GM12864 (cell line): ENCODE measurements around the gene B3GALNT2.
"Not testable (repeated sequence)": the region's sequence is repeated elsewhere in the genome, so short reads cannot be mapped to it uniquely, and the experiment has no call there.

Experiments used
- DNase-seq: peaks from one replicate; pipeline ENCODE4 v3.0.0-alpha.2; 2011; ENCODE audit warnings: low read depth
- H3K4me3 ChIP-seq: 2 replicates; pipeline ENCODE4 v1.5.1; 2011; ENCODE audit warnings: mild to moderate bottlenecking, low read depth, low read length, control low read depth
- CTCF ChIP-seq: IDR thresholded peaks from 2 replicates; pipeline ENCODE4 v1.5.1; 2011; ENCODE audit warnings: low read depth, mild to moderate bottlenecking, moderate library complexity, low read length, control low read depth, inconsistent platforms; ENCODE audit errors: missing control alignments

Gene B3GALNT2

GRCh38 chr1:235465066-235465465 is 39.2 kb downstream of the B3GALNT2 start:
- no peak for TF ChIP-seq CTCF
- H3K4me3 ChIP-seq, result no peak overlapping the region
- DNase-seq, result no peak

- not testable (repeated sequence) for DNase-seq, H3K4me3 ChIP-seq
These were observed 41.4 kb downstream of the B3GALNT2 start for GRCh38 chr1:235462832-235463231.

GRCh38 chr1:235461954-235462353 is 42.3 kb downstream of the B3GALNT2 start:
- no peak for DNase-seq
- no peak overlapping the region for H3K4me3 ChIP-seq
- no peak for TF ChIP-seq CTCF

GRCh38 chr1:235460770-235461169 is 43.5 kb downstream of the B3GALNT2 start:
- no peak overlapping the region for H3K4me3 ChIP-seq
- no peak for TF ChIP-seq CTCF
- no peak for DNase-seq

GRCh38 chr1:235457856-235458255 is 46.4 kb downstream of the B3GALNT2 start:
- not testable (repeated sequence) for DNase-seq, H3K4me3 ChIP-seq

GRCh38 chr1:235455823-235456222 is 48.4 kb downstream of the B3GALNT2 start:
- H3K4me3 ChIP-seq, result no peak overlapping the region
- DNase-seq, result no peak
- TF ChIP-seq CTCF, result no peak

GRCh38 chr1:235455097-235455496 is 49.2 kb downstream of the B3GALNT2 start:
- no peak for TF ChIP-seq CTCF
- H3K4me3 ChIP-seq, result no peak overlapping the region
- DNase-seq, result no peak

GRCh38 chr1:235454021-235454420 is 50.2 kb downstream of the B3GALNT2 start:
- no peak overlapping the region for H3K4me3 ChIP-seq
- DNase-seq, result no peak
- no peak for TF ChIP-seq CTCF
